ENCODE results near the gene PSMG4. TPM values are rescaled to one million over a fixed set of nuclear protein-coding genes. Genes with fewer than 3 reads are reported as not detected.

Gene PSMG4
- total and polyA plus RNA-seq, 10 of the 15 experiments (the other 5 are each of a cell fraction or from before 2014, with no cell fraction given), result 7.1 to 62.6 (median 29.8) TPM

- Histone ChIP-seq H3K27ac (ENCODE audit: control insufficient read depth, insufficient read depth) (no peak overlapping the region), H3K4me2 (ENCODE audit: control insufficient read depth, insufficient read depth) (no peak overlapping the region), H4K20me1 (ENCODE audit: control insufficient read depth, insufficient read depth) (no peaks in the 10 kb centered on the region), H3K79me2 (ENCODE audit: control insufficient read depth, insufficient read depth, low read length) (no peaks in the 10 kb centered on the region), H3K4me3 (no peak overlapping the region), H3K4me1 (ENCODE audit: control insufficient read depth, insufficient read depth, low read length) (peaks cover 3% of the 10 kb centered on the region; the same call in 1 of the 2 replicates), H2AFZ (ENCODE audit: control insufficient read depth, low read depth, low read length) (no peak overlapping the region), H3K9ac (ENCODE audit: control insufficient read depth, insufficient read depth, low read length) (no peak overlapping the region), H3K36me3 (ENCODE audit: control insufficient read depth in 2 of 2, insufficient read depth in 2 of 2, low read length in 1 of 2) (no peaks in the 10 kb centered on the region), H3K27me3 (replicated peaks in 1 of 2; ENCODE audit: control insufficient read depth in 2 of 2, insufficient read depth in 2 of 2, low read length in 1 of 2) (peaks cover 4 to 6% of the 10 kb centered on the region in 2 experiments; a peak in 3 of 4 replicates), H3K9me3 (replicated peaks; ENCODE audit: control insufficient read depth, insufficient read depth, low read length) (no peaks in the 10 kb centered on the region; the same call in 2 of the 3 replicates)
- DNase-seq (ENCODE audit: low read depth, low spot score) (no peak), ATAC-seq (no peak), FAIRE-seq (no peak)
- TF ChIP-seq SIX5 (IDR thresholded peaks at IDR 0.05; ENCODE audit: low read depth, low read length, severe bottlenecking) (no peak), YBX1 (IDR thresholded peaks at IDR 0.05) (no peak), RAD21 (IDR thresholded peaks at IDR 0.05; ENCODE audit: insufficient read depth, low read depth, low read length) (no peak), E2F8 (IDR thresholded peaks at IDR 0.05; ENCODE audit: low read depth, partially characterized antibody) (no peak), ETV6 (conservative IDR thresholded peaks at IDR 0.05 in 1 of 2, IDR thresholded peaks at IDR 0.05 in 1 of 2; ENCODE audit: borderline replicate concordance in 1 of 2, low read depth in 1 of 2) (no peak), SUPT20H (IDR thresholded peaks at IDR 0.05; ENCODE audit: borderline replicate concordance, control insufficient read depth, low read depth, low read length) (no peak), ZBED1 (IDR thresholded peaks at IDR 0.05; ENCODE audit: borderline replicate concordance) (no peak), ATF3 (IDR thresholded peaks at IDR 0.05; ENCODE audit: borderline replicate concordance, extremely low read depth, low read depth, low read length) (no peak), LARP7 (IDR thresholded peaks at IDR 0.05) (no peak)
- TF ChIP-seq, protein P1, sequence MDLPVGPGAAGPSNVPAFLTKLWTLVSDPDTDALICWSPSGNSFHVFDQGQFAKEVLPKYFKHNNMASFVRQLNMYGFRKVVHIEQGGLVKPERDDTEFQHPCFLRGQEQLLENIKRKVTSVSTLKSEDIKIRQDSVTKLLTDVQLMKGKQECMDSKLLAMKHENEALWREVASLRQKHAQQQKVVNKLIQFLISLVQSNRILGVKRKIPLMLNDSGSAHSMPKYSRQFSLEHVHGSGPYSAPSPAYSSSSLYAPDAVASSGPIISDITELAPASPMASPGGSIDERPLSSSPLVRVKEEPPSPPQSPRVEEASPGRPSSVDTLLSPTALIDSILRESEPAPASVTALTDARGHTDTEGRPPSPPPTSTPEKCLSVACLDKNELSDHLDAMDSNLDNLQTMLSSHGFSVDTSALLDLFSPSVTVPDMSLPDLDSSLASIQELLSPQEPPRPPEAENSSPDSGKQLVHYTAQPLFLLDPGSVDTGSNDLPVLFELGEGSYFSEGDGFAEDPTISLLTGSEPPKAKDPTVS (IDR thresholded peaks at IDR 0.05; ENCODE audit: low read depth, low read length), result no peak
- TF ChIP-seq, protein P2, sequence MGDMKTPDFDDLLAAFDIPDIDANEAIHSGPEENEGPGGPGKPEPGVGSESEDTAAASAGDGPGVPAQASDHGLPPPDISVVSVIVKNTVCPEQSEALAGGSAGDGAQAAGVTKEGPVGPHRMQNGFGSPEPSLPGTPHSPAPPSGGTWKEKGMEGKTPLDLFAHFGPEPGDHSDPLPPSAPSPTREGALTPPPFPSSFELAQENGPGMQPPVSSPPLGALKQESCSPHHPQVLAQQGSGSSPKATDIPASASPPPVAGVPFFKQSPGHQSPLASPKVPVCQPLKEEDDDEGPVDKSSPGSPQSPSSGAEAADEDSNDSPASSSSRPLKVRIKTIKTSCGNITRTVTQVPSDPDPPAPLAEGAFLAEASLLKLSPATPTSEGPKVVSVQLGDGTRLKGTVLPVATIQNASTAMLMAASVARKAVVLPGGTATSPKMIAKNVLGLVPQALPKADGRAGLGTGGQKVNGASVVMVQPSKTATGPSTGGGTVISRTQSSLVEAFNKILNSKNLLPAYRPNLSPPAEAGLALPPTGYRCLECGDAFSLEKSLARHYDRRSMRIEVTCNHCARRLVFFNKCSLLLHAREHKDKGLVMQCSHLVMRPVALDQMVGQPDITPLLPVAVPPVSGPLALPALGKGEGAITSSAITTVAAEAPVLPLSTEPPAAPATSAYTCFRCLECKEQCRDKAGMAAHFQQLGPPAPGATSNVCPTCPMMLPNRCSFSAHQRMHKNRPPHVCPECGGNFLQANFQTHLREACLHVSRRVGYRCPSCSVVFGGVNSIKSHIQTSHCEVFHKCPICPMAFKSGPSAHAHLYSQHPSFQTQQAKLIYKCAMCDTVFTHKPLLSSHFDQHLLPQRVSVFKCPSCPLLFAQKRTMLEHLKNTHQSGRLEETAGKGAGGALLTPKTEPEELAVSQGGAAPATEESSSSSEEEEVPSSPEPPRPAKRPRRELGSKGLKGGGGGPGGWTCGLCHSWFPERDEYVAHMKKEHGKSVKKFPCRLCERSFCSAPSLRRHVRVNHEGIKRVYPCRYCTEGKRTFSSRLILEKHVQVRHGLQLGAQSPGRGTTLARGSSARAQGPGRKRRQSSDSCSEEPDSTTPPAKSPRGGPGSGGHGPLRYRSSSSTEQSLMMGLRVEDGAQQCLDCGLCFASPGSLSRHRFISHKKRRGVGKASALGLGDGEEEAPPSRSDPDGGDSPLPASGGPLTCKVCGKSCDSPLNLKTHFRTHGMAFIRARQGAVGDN (IDR thresholded peaks at IDR 0.05), result no peak
- in situ Hi-C loops (cut with MboI), result no loop called here
- CTCF ChIA-PET, result interaction anchor here (1.3 kb wide), 1 partner anchor 14 kb away, joined by 4 read pairs; no protein-coding TSS in a partner anchor
- RAD21 ChIA-PET (ENCODE audit: unreplicated experiment), result no interaction called here
- intact Hi-C loops (cut with micrococcal nuclease; ENCODE audit: unreplicated experiment), result no loop called here
- no TSS peak for BruUV-seq (replicated peaks)
- SMC1A ChIA-PET (ENCODE audit: uncharacterized antibody, unreplicated experiment), result interaction anchor here (1.3 kb wide), 1 partner anchor 18 kb away, joined by 3 read pairs; no protein-coding TSS in a partner anchor
- POLR2A ChIA-PET, result no interaction called here
- 52% methylated on average over 4 of the region's 4 CpGs for WGBS (ENCODE audit: insufficient coverage, insufficient replicate concordance, low lambda C conversion rate, missing lambda C conversion rate)
Measured at GRCh38 chr6:3221578-3221977, 37.2 kb upstream of the PSMG4 start.

Data from GM12878 (cell line).